HepG2 (cell line): Measurements from ENCODE around the gene FAM110A. TPM values are rescaled to one million over a fixed set of nuclear protein-coding genes. Genes with fewer than 3 reads are reported as not detected.

Experiments used
- ATF7-NPFF ChIP-seq: sonication (generic); formaldehyde crosslinking; IDR thresholded peaks from 2 replicates; pipeline ENCODE4 v1.8.1; 2023; ENCODE audit warnings: mild to moderate bottlenecking, low read depth, missing genetic modification reagents, moderate library complexity
- HNRNPL ChIP-seq: fragments of 200-400 bp; formaldehyde crosslinking; IDR thresholded peaks from 2 replicates; pipeline ENCODE4 v1.6.1; 2017; ENCODE audit warnings: mild to moderate bottlenecking, low read depth, low read length
- HOXA9 ChIP-seq: sonication (generic); formaldehyde crosslinking; IDR thresholded peaks from 2 replicates; pipeline ENCODE4 v1.8.1; 2022; ENCODE audit warnings: missing genetic modification reagents, mild to moderate bottlenecking, moderate library complexity, borderline replicate concordance
- JARID2 ChIP-seq: sonication (generic); formaldehyde crosslinking; IDR thresholded peaks from 2 replicates; pipeline ENCODE4 v1.8.1; 2023; ENCODE audit warnings: missing genetic modification reagents, inconsistent platforms; ENCODE audit not compliant: insufficient replicate concordance
- NFE2L2 ChIP-seq: fragments of 150-350 bp; IDR thresholded peaks from 2 replicates; pipeline ENCODE4 v1.6.1; 2014; ENCODE audit warnings: low read length
- RBFOX2 ChIP-seq: fragments of 200-400 bp; formaldehyde crosslinking; IDR thresholded peaks from 2 replicates; pipeline ENCODE4 v1.6.1; 2017; ENCODE audit warnings: low read depth, mild to moderate bottlenecking, low read length
- SRY ChIP-seq: sonication (generic); formaldehyde crosslinking; IDR thresholded peaks from 2 replicates; pipeline ENCODE4 v1.8.0; 2022; ENCODE audit warnings: mild to moderate bottlenecking, missing genetic modification reagents
- TCF7L2 ChIP-seq: IDR thresholded peaks from 2 replicates; pipeline ENCODE4 v1.6.1; 2011; ENCODE audit warnings: mild to moderate bottlenecking, low read depth, low read length, moderate library complexity
- ZFP62 ChIP-seq: sonication (generic); formaldehyde crosslinking; IDR thresholded peaks from 2 replicates; pipeline ENCODE4 v1.4.0; 2020; ENCODE audit warnings: missing genetic modification reagents
- ZMYM2 ChIP-seq: sonication (generic); formaldehyde crosslinking; IDR thresholded peaks from 2 replicates; pipeline ENCODE4 v1.8.0; 2022; ENCODE audit warnings: mild to moderate bottlenecking, missing genetic modification reagents
- ZNF136 ChIP-seq: sonication (generic); formaldehyde crosslinking; IDR thresholded peaks from 2 replicates; pipeline ENCODE4 v1.8.1; 2022; ENCODE audit warnings: low read depth, mild to moderate bottlenecking, moderate library complexity, missing genetic modification reagents
- ZNF382 ChIP-seq: sonication (generic); formaldehyde crosslinking; IDR thresholded peaks from 2 replicates; pipeline ENCODE4 v1.5.0; 2020; ENCODE audit warnings: missing genetic modification reagents, mild to moderate bottlenecking, borderline replicate concordance
- ZNF468 ChIP-seq: sonication (generic); formaldehyde crosslinking; IDR thresholded peaks from 2 replicates; pipeline ENCODE4 v1.8.0; 2022; ENCODE audit warnings: mild to moderate bottlenecking, moderate library complexity, missing genetic modification reagents
- ZNF678 ChIP-seq: sonication (generic); formaldehyde crosslinking; IDR thresholded peaks from 2 replicates; pipeline ENCODE4 v1.4.0; 2020; ENCODE audit warnings: mild to moderate bottlenecking, missing genetic modification reagents
- ZNF766 ChIP-seq: sonication (generic); formaldehyde crosslinking; IDR thresholded peaks from 2 replicates; pipeline ENCODE4 v1.5.0; 2020; ENCODE audit warnings: missing genetic modification reagents, borderline replicate concordance
- ZNF773 ChIP-seq: sonication (generic); formaldehyde crosslinking; IDR thresholded peaks from 2 replicates; pipeline ENCODE4 v1.4.0; 2020; ENCODE audit warnings: missing genetic modification reagents, borderline replicate concordance
- polyA plus RNA-seq, 8 experiments: library from polyadenylated mRNA; depleted of rRNA in 3 of 8; stranded (reverse) in 7 of 8; unstranded in 1 of 8; fragments of >200 nt; fragmentation: Illumina TruSeq in 4 of 8; extraction: Trizol in 4 of 8; gene quantifications; 2 replicates each; pipeline versions ENCODE4 v1.2.1 to v1.2.3, GENCODE V29; 2011 to 2016; ENCODE audit warnings: low read depth in 4 of 8, missing spikeins in 1 of 8, mixed read lengths in 1 of 8; ENCODE audit not compliant: insufficient read depth in 1 of 8
- total RNA-seq, 5 experiments: library from RNA; depleted of rRNA; stranded (reverse); fragments of >200 nt; fragmentation: Illumina TruSeq; extraction: Trizol; gene quantifications; 2 replicates each; pipeline ENCODE4 v1.2.3, GENCODE V29; 2016; ENCODE audit warnings: low read depth in 1 of 5
- TF ChIP-seq, protein P1 (sequence below): sonication (generic); formaldehyde crosslinking; IDR thresholded peaks from 2 replicates; pipeline ENCODE4 v1.4.0; 2020; ENCODE audit warnings: low read depth, mild to moderate bottlenecking, missing genetic modification reagents
- TF ChIP-seq, protein P2 (sequence below): sonication (generic); formaldehyde crosslinking; conservative IDR thresholded peaks from 2 replicates; pipeline ENCODE4 v1.4.0; 2020; ENCODE audit warnings: missing genetic modification reagents
- TF ChIP-seq, protein P3 (sequence below): fragments of 450-650 bp; IDR thresholded peaks from 2 replicates; pipeline ENCODE4 v1.6.1; 2017; ENCODE audit warnings: mild to moderate bottlenecking
- TF ChIP-seq, protein P4 (sequence below): sonication (generic); formaldehyde crosslinking; IDR thresholded peaks from 2 replicates; pipeline ENCODE4 v1.5.0; 2020; ENCODE audit warnings: missing genetic modification reagents
- TF ChIP-seq, protein P5 (sequence below): sonication (generic); formaldehyde crosslinking; IDR thresholded peaks from 2 replicates; pipeline ENCODE4 v1.8.1; 2022; ENCODE audit warnings: mild to moderate bottlenecking, missing genetic modification reagents

FAM110A gene
- total and polyA plus RNA-seq, 2 of the 13 experiments (the other 11 are each of a cell fraction or from before 2014, with no cell fraction given): 1.9 TPM

DNA sequence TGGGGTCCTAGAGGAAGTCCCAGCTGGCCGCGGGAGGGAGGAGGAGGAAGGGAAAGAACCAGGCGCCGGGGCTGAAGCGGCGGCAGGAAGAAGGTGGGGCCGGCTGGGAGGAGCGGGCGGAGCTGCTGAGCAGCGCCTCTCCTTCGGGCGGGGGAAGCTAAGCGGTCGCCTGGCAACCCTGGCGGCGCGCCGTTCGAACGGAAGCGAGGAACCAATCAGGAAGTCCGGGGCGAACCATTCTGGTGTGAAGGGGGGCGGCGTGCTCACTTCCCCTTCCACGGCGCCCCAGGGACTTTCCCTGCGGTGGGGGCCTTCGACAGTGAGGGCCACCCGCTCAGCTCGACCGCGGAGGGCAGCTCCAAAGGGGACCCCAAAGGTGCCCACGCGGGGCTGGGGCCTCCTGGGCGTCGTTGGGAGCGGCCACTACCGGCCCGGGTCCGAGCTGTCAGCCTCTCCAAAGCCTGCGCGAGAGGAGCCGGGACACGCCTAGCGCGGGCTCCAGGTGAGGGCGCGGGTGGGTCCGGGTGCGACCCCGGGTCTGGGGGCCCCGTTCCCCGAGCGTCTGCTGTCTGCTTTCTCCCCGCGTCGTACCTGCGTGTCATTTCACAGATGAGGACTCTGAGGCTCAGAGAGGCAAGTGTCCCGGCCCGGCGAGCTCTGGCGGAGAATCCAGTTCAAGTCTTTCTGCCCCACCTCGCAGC, at the start of gene FAM110A (continued):
- TF ChIP-seq RBFOX2: peak; percentile 62; the same call in 1 of the 2 replicates
- TF ChIP-seq HNRNPL: no peak
- no peak for TF ChIP-seq JARID2 (CRISPR knock-in tag)
- peak; percentile 92; the same call in 1 of the 2 replicates for TF ChIP-seq ZNF766 (CRISPR knock-in tag)
- TF ChIP-seq ZFP62 (CRISPR knock-in tag): no peak
- no peak for TF ChIP-seq ZNF136 (CRISPR knock-in tag)
- TF ChIP-seq, protein P1, sequence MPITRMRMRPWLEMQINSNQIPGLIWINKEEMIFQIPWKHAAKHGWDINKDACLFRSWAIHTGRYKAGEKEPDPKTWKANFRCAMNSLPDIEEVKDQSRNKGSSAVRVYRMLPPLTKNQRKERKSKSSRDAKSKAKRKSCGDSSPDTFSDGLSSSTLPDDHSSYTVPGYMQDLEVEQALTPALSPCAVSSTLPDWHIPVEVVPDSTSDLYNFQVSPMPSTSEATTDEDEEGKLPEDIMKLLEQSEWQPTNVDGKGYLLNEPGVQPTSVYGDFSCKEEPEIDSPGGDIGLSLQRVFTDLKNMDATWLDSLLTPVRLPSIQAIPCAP (CRISPR knock-in tag): no peak
- TF ChIP-seq ATF7-NPFF: peak; percentile 86; the same call in 1 of the 2 replicates
- no peak; the same call in none of the 2 replicates for TF ChIP-seq SRY (CRISPR knock-in tag)
- TF ChIP-seq HOXA9 (CRISPR knock-in tag): no peak
- TF ChIP-seq ZMYM2 (CRISPR knock-in tag): no peak
- no peak for TF ChIP-seq TCF7L2
- TF ChIP-seq, protein P2, sequence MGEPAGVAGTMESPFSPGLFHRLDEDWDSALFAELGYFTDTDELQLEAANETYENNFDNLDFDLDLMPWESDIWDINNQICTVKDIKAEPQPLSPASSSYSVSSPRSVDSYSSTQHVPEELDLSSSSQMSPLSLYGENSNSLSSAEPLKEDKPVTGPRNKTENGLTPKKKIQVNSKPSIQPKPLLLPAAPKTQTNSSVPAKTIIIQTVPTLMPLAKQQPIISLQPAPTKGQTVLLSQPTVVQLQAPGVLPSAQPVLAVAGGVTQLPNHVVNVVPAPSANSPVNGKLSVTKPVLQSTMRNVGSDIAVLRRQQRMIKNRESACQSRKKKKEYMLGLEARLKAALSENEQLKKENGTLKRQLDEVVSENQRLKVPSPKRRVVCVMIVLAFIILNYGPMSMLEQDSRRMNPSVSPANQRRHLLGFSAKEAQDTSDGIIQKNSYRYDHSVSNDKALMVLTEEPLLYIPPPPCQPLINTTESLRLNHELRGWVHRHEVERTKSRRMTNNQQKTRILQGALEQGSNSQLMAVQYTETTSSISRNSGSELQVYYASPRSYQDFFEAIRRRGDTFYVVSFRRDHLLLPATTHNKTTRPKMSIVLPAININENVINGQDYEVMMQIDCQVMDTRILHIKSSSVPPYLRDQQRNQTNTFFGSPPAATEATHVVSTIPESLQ: no peak; the same call in 1 of the 2 replicates
- TF ChIP-seq ZNF382 (CRISPR knock-in tag): no peak
- TF ChIP-seq ZNF468: 0 out of 2 replicates have a peak, but pooled peaks have one; percentile 59
- TF ChIP-seq ZNF678: no peak
- TF ChIP-seq, protein P3, sequence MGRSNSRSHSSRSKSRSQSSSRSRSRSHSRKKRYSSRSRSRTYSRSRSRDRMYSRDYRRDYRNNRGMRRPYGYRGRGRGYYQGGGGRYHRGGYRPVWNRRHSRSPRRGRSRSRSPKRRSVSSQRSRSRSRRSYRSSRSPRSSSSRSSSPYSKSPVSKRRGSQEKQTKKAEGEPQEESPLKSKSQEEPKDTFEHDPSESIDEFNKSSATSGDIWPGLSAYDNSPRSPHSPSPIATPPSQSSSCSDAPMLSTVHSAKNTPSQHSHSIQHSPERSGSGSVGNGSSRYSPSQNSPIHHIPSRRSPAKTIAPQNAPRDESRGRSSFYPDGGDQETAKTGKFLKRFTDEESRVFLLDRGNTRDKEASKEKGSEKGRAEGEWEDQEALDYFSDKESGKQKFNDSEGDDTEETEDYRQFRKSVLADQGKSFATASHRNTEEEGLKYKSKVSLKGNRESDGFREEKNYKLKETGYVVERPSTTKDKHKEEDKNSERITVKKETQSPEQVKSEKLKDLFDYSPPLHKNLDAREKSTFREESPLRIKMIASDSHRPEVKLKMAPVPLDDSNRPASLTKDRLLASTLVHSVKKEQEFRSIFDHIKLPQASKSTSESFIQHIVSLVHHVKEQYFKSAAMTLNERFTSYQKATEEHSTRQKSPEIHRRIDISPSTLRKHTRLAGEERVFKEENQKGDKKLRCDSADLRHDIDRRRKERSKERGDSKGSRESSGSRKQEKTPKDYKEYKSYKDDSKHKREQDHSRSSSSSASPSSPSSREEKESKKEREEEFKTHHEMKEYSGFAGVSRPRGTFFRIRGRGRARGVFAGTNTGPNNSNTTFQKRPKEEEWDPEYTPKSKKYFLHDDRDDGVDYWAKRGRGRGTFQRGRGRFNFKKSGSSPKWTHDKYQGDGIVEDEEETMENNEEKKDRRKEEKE: no peak
- TF ChIP-seq, protein P4, sequence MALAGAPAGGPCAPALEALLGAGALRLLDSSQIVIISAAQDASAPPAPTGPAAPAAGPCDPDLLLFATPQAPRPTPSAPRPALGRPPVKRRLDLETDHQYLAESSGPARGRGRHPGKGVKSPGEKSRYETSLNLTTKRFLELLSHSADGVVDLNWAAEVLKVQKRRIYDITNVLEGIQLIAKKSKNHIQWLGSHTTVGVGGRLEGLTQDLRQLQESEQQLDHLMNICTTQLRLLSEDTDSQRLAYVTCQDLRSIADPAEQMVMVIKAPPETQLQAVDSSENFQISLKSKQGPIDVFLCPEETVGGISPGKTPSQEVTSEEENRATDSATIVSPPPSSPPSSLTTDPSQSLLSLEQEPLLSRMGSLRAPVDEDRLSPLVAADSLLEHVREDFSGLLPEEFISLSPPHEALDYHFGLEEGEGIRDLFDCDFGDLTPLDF (CRISPR knock-in tag): peak; percentile 86
- TF ChIP-seq ZNF773: no peak
- TF ChIP-seq, protein P5, sequence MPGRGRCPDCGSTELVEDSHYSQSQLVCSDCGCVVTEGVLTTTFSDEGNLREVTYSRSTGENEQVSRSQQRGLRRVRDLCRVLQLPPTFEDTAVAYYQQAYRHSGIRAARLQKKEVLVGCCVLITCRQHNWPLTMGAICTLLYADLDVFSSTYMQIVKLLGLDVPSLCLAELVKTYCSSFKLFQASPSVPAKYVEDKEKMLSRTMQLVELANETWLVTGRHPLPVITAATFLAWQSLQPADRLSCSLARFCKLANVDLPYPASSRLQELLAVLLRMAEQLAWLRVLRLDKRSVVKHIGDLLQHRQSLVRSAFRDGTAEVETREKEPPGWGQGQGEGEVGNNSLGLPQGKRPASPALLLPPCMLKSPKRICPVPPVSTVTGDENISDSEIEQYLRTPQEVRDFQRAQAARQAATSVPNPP (CRISPR knock-in tag): peak; percentile 70; the same call in 1 of the 2 replicates
- no peak for TF ChIP-seq NFE2L2
